RWPE2 (cell line): Measurements from ENCODE around the gene FABP7.
"Not testable (repeated sequence)": the region's sequence is repeated elsewhere in the genome, so short reads cannot be mapped to it uniquely, and the experiment has no call there.

Source experiments
- ATAC-seq: fragments of 200-7000 bp; cut with Tn5 transposase; 3 replicates; pipeline ENCODE4 v1.9.1; 2021; ENCODE audit warnings: low read depth
- DNase-seq: peaks from one replicate; pipeline ENCODE4 v3.0.0-alpha.2; 2020; ENCODE audit warnings: low spot score
- H3K27ac ChIP-seq: fragments of 450-650 bp; 2 replicates; pipeline ENCODE4 v1.5.1; 2017; ENCODE audit warnings: mild to moderate bottlenecking; ENCODE audit not compliant: poor library complexity, severe bottlenecking
- H3K27me3 ChIP-seq: fragments of 250-450 bp; sonication (Bioruptor Pico); 2 replicates; pipeline ENCODE4 v1.5.1; 2021; ENCODE audit warnings: mild to moderate bottlenecking, moderate library complexity; ENCODE audit not compliant: insufficient read depth, poor library complexity, severe bottlenecking
- H3K36me3 ChIP-seq: fragments of 250-450 bp; sonication (Bioruptor Pico); 2 replicates; pipeline ENCODE4 v1.5.1; 2020; ENCODE audit warnings: low read depth, mild to moderate bottlenecking, moderate library complexity
- H3K4me1 ChIP-seq: fragments of 250-450 bp; sonication (Bioruptor Pico); 2 replicates; pipeline ENCODE4 v1.5.1; 2021; ENCODE audit warnings: mild to moderate bottlenecking, moderate library complexity; ENCODE audit not compliant: insufficient read depth, poor library complexity, severe bottlenecking
- H3K4me3 ChIP-seq: fragments of 250-450 bp; sonication (Bioruptor Pico); 2 replicates; pipeline ENCODE4 v1.5.1; 2021; ENCODE audit warnings: mild to moderate bottlenecking, moderate library complexity; ENCODE audit not compliant: severe bottlenecking
- H3K9me3 ChIP-seq: fragments of 250-450 bp; sonication (Bioruptor Pico); 2 replicates; pipeline ENCODE4 v1.5.1; 2021; ENCODE audit warnings: mild to moderate bottlenecking, moderate library complexity; ENCODE audit not compliant: severe bottlenecking
- TF ChIP-seq, protein P1 (sequence below): fragments of 450-650 bp; IDR thresholded peaks from one replicate; pipeline ENCODE4 v1.5.1; 2017; ENCODE audit warnings: mild to moderate bottlenecking, moderate library complexity; ENCODE audit not compliant: poor library complexity, severe bottlenecking

Gene FABP7

DNA sequence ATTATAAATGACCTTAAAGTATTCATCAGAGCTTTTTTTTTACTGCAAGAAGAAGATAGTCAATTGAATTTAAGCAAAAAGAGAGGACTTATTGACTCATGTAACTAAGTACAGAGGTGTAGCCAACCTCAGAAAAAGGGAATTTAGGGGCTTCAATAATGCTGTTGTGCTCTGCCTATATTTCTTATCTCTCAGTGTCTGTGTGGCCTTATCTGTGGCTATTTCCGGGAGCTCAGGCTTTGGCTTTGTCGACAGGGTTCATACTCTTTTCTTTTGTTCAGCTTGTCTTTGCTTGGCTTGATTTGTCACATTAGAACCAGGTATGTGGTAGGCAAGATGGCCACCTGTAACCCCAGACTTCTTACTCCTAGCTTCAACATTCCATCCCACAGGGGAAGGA is 38.6 kb upstream of the FABP7 start:
- H3K4me3 ChIP-seq, result no peak overlapping the region
- TF ChIP-seq, protein P1, sequence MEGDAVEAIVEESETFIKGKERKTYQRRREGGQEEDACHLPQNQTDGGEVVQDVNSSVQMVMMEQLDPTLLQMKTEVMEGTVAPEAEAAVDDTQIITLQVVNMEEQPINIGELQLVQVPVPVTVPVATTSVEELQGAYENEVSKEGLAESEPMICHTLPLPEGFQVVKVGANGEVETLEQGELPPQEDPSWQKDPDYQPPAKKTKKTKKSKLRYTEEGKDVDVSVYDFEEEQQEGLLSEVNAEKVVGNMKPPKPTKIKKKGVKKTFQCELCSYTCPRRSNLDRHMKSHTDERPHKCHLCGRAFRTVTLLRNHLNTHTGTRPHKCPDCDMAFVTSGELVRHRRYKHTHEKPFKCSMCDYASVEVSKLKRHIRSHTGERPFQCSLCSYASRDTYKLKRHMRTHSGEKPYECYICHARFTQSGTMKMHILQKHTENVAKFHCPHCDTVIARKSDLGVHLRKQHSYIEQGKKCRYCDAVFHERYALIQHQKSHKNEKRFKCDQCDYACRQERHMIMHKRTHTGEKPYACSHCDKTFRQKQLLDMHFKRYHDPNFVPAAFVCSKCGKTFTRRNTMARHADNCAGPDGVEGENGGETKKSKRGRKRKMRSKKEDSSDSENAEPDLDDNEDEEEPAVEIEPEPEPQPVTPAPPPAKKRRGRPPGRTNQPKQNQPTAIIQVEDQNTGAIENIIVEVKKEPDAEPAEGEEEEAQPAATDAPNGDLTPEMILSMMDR, result no peak
- DNase-seq (no peak), ATAC-seq (no peak)
- no peaks in the 10 kb centered on the region for H3K36me3 ChIP-seq
- H3K27ac ChIP-seq, result no peak overlapping the region
- H3K27me3 ChIP-seq, result no peaks in the 10 kb centered on the region
- no peaks in the 10 kb centered on the region for H3K9me3 ChIP-seq
- peaks cover 12% of the 10 kb centered on the region for H3K4me1 ChIP-seq

DNA sequence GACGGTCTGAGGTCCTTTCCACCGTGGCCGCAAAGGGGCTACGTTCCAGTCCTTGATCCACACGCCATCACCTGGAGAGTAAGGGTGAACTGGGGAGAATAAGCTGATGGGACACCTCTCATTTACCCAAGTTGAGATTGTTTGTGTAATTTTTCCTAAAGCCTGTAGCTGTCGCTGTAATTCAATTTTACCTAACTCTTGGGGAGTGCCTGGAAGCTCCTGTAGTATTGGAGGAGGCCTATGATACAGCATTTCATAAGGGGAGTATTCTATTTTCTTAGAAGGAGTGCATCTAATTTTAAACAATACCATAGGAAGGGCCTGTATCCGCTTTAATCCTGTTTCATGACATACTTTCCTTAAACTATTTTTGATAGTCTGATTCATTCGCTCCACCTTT is 35.3 kb upstream of the FABP7 start:
- H3K27me3 ChIP-seq, H3K36me3 ChIP-seq, ATAC-seq, H3K9me3 ChIP-seq, H3K4me3 ChIP-seq, DNase-seq, H3K4me1 ChIP-seq, H3K27ac ChIP-seq: not testable (repeated sequence)

DNA sequence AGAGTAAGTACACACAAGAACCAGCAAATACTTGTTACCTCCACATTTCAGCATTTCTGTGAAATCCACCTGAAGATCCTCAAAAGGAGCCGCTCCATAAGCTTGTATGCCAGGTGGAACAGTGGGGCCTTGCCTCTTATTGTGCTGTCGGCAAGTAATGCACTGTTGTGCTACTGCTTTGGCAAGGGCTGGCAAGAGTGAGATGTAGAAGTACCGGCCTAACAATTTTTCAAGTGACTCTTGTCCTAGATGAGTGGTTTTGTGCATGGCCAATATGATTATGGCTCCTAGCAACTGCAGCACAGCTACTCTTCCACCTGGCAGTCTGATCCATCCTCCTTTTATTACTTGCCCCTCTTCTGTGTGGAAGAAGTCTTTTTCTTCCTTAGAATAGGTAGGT is 34.7 kb upstream of the FABP7 start:
- not testable (repeated sequence) for H3K27me3 ChIP-seq, H3K4me3 ChIP-seq, DNase-seq, H3K9me3 ChIP-seq, H3K36me3 ChIP-seq, H3K4me1 ChIP-seq, ATAC-seq, H3K27ac ChIP-seq

DNA sequence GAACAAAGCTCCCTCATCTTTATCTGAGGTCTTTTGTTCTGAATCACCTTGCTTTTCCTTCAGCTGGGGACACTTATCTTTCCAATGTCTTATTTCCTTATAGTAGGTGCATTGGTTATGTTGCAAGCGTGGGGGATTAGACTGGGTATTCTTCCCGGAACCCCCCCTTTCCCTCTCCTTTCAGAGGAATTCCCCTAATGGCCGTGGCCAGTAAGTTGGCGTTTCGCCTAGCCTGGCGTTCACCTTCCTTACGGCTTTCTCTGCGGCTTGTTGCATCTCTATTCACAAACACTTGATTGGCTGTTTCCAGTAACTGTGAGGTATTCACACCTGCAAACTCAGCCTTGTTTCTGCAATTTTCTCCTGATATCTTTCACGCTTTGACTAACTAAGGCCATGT is 32.8 kb upstream of the FABP7 start:
- ATAC-seq (no peak), DNase-seq (no peak)
- no peaks in the 10 kb centered on the region for H3K4me1 ChIP-seq
- no peak overlapping the region for H3K4me3 ChIP-seq
- TF ChIP-seq, protein P1, result no peak
- no peaks in the 10 kb centered on the region for H3K9me3 ChIP-seq
- no peaks in the 10 kb centered on the region for H3K36me3 ChIP-seq
- no peaks in the 10 kb centered on the region for H3K27me3 ChIP-seq
- no peak overlapping the region for H3K27ac ChIP-seq

DNA sequence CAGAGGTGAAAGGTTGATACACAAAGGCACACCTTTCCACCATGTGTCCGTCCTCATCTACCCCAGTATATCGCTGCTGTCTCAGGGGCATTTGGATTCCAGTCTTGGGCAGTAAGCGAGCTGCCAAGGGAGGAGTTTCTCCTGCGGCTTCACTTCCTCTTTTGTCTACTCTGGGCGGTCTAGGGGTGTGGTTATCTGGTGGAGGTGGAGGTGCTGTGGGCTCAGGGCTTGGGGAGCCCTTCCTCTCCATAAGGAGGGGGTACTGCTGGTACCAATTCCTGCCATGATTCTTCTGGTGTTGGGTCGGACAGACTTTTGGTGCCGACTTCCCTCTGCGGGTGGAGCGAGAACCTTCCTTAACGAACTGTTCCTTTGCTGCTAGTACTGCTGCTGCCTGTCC is 31.9 kb upstream of the FABP7 start:
- ATAC-seq (no peak), DNase-seq (no peak)
- no peak overlapping the region for H3K4me3 ChIP-seq
- no peak overlapping the region for H3K27ac ChIP-seq
- no peaks in the 10 kb centered on the region for H3K4me1 ChIP-seq
- no peaks in the 10 kb centered on the region for H3K27me3 ChIP-seq
- no peaks in the 10 kb centered on the region for H3K9me3 ChIP-seq
- TF ChIP-seq, protein P1, result no peak
- no peaks in the 10 kb centered on the region for H3K36me3 ChIP-seq

DNA sequence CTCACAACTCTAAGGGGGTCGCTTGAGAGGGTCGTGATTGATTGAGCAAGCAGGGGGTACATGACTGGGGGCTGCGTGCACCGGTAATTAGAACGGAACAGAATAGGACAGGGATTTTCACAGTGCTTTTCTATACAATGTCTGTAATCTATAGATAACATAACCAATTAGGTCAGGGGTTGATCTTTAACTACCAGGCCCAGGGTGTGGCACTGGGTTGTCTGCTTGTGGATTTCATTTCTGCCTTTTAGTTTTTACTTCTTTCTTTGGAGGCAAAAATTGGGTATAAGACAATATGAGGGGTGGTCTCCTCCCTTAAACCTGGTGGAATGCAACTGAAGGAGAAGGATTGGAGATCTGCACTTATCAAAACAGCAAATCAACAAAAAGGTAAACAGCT is 30.6 kb upstream of the FABP7 start:
- not testable (repeated sequence) for H3K27me3 ChIP-seq, ATAC-seq, H3K4me3 ChIP-seq, H3K27ac ChIP-seq, H3K36me3 ChIP-seq, H3K9me3 ChIP-seq, H3K4me1 ChIP-seq, DNase-seq
